Gastrocnemius medialis (tissue), 4 donors: ENCODE results near the gene SLC15A3. TPM values are rescaled to one million over a fixed set of nuclear protein-coding genes. Genes with fewer than 3 reads are reported as not detected.

Source experiments
- ATAC-seq, 2 donors: fragments of 150-250 bp; one replicate each; pipeline ENCODE4 v1.9.1; 2016
- DNase-seq, 2 donors: peaks; one replicate each; pipeline ENCODE4 v3.0.0-alpha.2; 2019
- H3K27ac ChIP-seq, 4 donors: fragments of 200-600 bp; sonication (generic); 1 replicate in 1 of 4; 2 replicates in 3 of 4; pipeline ENCODE4 v1.5.1; 2016 to 2018; ENCODE audit warnings: mild to moderate bottlenecking in 2 of 4, moderate library complexity in 1 of 4
- H3K27me3 ChIP-seq, 3 donors: fragments of 200-600 bp; sonication (generic) in 2 of 3; 1 replicate in 1 of 3; 2 replicates in 2 of 3; pipeline versions ENCODE4 v1.5.1 to v1.6.0; 2016 to 2019; ENCODE audit warnings: mild to moderate bottlenecking in 1 of 3, moderate library complexity in 1 of 3
- H3K36me3 ChIP-seq, 2 donors: fragments of 200-600 bp; sonication (generic) in 1 of 2; one replicate each; pipeline ENCODE4 v1.5.1; 2017 to 2018
- H3K4me1 ChIP-seq, 2 donors: fragments of 200-600 bp; sonication (generic) in 1 of 2; one replicate each; pipeline ENCODE4 v1.5.1; 2016 to 2017; ENCODE audit warnings: mild to moderate bottlenecking in 2 of 2
- H3K4me3 ChIP-seq, 4 donors: fragments of 200-600 bp; sonication (generic) in 3 of 4; 1 replicate in 1 of 4; 2 replicates in 3 of 4; pipeline ENCODE4 v1.5.1; 2016 to 2019; ENCODE audit warnings: mild to moderate bottlenecking in 2 of 4
- H3K9me3 ChIP-seq, 3 donors: fragments of 200-600 bp; sonication (generic) in 2 of 3; 1 replicate in 1 of 3; 2 replicates in 2 of 3; pipeline ENCODE4 v1.5.1; 2016 to 2019
- CTCF ChIP-seq, 5 experiments: fragments of 450-650 bp in 3 of 5; fragments of 200-600 bp in 2 of 5; sonication (generic) in 2 of 5; IDR thresholded peaks in 4 of 5; conservative IDR thresholded peaks in 1 of 5; 1 replicate in 4 of 5; 2 replicates in 1 of 5; pipeline ENCODE4 v1.5.1; 2016 to 2019; ENCODE audit warnings: antibody characterized with exemption in 5 of 5, mild to moderate bottlenecking in 3 of 5, moderate library complexity in 3 of 5
- POLR2A ChIP-seq, 2 donors: fragments of 450-650 bp; IDR thresholded peaks; one replicate each; pipeline ENCODE4 v1.6.1; 2017; ENCODE audit warnings: antibody characterized with exemption in 2 of 2, mild to moderate bottlenecking in 2 of 2, moderate library complexity in 2 of 2
- in situ Hi-C, 4 donors: fragments of 200-750 bp; cut with MboI; loops; one replicate each; pipeline versions ENCODE4 v1.15.0 to v1.8.0; 2017; ENCODE audit warnings: low sequenced_read_pairs in 4 of 4
- intact Hi-C: fragments of 100-400 bp; cut with DNase I; formaldehyde crosslinking; loops from one replicate; pipeline ENCODE4 v1.15.1; 2023; ENCODE audit warnings: low total_unique reads
- total RNA-seq, 4 donors: library from RNA; depleted of rRNA; stranded (reverse); fragments of >200 nt; gene quantifications; one replicate each; pipeline versions ENCODE4 v1.1.0 to v1.2.3, GENCODE V29; 2016

The SLC15A3 gene
- total RNA-seq, 4 donors from 2014 or later: 2.8 to 6.9 (median 6.0) TPM

- Histone ChIP-seq H3K9me3 (no peaks in the 10 kb centered on the region), H3K4me3 (no peak overlapping the region), H3K27ac (peak overlapping the region; percentile 64 to 96 (median 93)), H3K4me1 (peaks cover 60 to 64% of the 10 kb centered on the region in 2 donors), H3K36me3 (peaks cover 0 to 28% of the 10 kb centered on the region in 2 donors), H3K27me3 (no peaks in the 10 kb centered on the region)
- intact Hi-C loops (no loop called here), in situ Hi-C loops (loop anchor here in 1 of 4 donors (25.0 kb wide), 1 partner anchor 245 kb away; the partner anchor contains the start of gene VPS37C)
- ATAC-seq (peak; percentile 51 to 62), DNase-seq (peak in 1 of 2 donors; percentile 59)
- TF ChIP-seq POLR2A (IDR thresholded peaks at IDR 0.05): no peak
- no peak for TF ChIP-seq CTCF (IDR thresholded peaks at IDR 0.05 in 4 of 5, conservative IDR thresholded peaks at IDR 0.05 in 1 of 5)
Measured at GRCh38 chr11:60917267-60917666, 34.7 kb downstream of the SLC15A3 start.

- intact Hi-C loops: no loop called here
- H3K4me1 ChIP-seq: peaks cover 60 to 64% of the 10 kb centered on the region in 2 donors
- ATAC-seq (no peak), DNase-seq (no peak)
- H3K36me3 ChIP-seq: peaks cover 0 to 23% of the 10 kb centered on the region in 2 donors
- H3K27ac ChIP-seq: peak overlapping the region; percentile 64 to 96 (median 93)
- in situ Hi-C loops: loop anchor here in 1 of 4 donors (25.0 kb wide), 1 partner anchor 246 kb away; the partner anchor contains the start of gene VPS37C
- H3K9me3 ChIP-seq: no peaks in the 10 kb centered on the region
- H3K27me3 ChIP-seq: no peaks in the 10 kb centered on the region
- no peak for TF ChIP-seq POLR2A (IDR thresholded peaks at IDR 0.05)
- TF ChIP-seq CTCF (IDR thresholded peaks at IDR 0.05 in 4 of 5, conservative IDR thresholded peaks at IDR 0.05 in 1 of 5): no peak
- H3K4me3 ChIP-seq: no peak overlapping the region
Measured at GRCh38 chr11:60916669-60917206, 35.2 kb downstream of the SLC15A3 start.

- H3K4me1 ChIP-seq: peaks cover 60 to 64% of the 10 kb centered on the region in 2 donors
- ATAC-seq (peak; percentile 23 to 27), DNase-seq (peak; percentile 41 to 69)
- in situ Hi-C loops (loop anchor here in 1 of 4 donors (25.0 kb wide), 1 partner anchor 247 kb away; the partner anchor contains the start of gene VPS37C), intact Hi-C loops (no loop called here)
- no peaks in the 10 kb centered on the region for H3K9me3 ChIP-seq
- H3K27me3 ChIP-seq: no peaks in the 10 kb centered on the region
- H3K36me3 ChIP-seq: peaks cover 0 to 9% of the 10 kb centered on the region in 2 donors
- peak overlapping the region; percentile 93 to 98 (median 94) for H3K27ac ChIP-seq
- H3K4me3 ChIP-seq: peak overlapping the region; percentile 82 to 88 (median 84)
- no peak for TF ChIP-seq POLR2A (IDR thresholded peaks at IDR 0.05)
- peak in 2 of 5 experiments; percentile 29 to 48 for TF ChIP-seq CTCF (IDR thresholded peaks at IDR 0.05 in 4 of 5, conservative IDR thresholded peaks at IDR 0.05 in 1 of 5)
Measured at GRCh38 chr11:60915248-60915914, 36.6 kb downstream of the SLC15A3 start.

- TF ChIP-seq POLR2A (IDR thresholded peaks at IDR 0.05) (no peak), CTCF (IDR thresholded peaks at IDR 0.05 in 4 of 5, conservative IDR thresholded peaks at IDR 0.05 in 1 of 5) (no peak)
- Histone ChIP-seq H3K36me3 (peaks cover 0 to 3% of the 10 kb centered on the region in 2 donors), H3K27ac (peak overlapping the region; percentile 93 to 98 (median 94)), H3K9me3 (no peaks in the 10 kb centered on the region), H3K4me1 (peaks cover 59 to 60% of the 10 kb centered on the region in 2 donors), H3K27me3 (no peaks in the 10 kb centered on the region), H3K4me3 (peak overlapping the region; percentile 82 to 88 (median 84))
- in situ Hi-C loops (loop anchor here in 1 of 4 donors (25.0 kb wide), 1 partner anchor 248 kb away; the partner anchor contains the start of gene VPS37C), intact Hi-C loops (no loop called here)
- peak; percentile 19 to 28 for ATAC-seq
- peak in 1 of 2 donors; percentile 48 for DNase-seq
Measured at GRCh38 chr11:60914633-60915247, 37.2 kb downstream of the SLC15A3 start.
